22Rv1 (cell line): ENCODE data around the gene RIMOC1.

Experiments
- ZFX ChIP-seq: fragments of 450-650 bp; IDR thresholded peaks from 2 replicates; pipeline ENCODE4 v1.6.1; 2017; ENCODE audit warnings: antibody characterized with exemption, borderline replicate concordance
- TF ChIP-seq, protein P1 (sequence below): fragments of 450-650 bp; IDR thresholded peaks from 2 replicates; pipeline ENCODE4 v1.5.1; 2017; ENCODE audit warnings: mild to moderate bottlenecking

DNA sequence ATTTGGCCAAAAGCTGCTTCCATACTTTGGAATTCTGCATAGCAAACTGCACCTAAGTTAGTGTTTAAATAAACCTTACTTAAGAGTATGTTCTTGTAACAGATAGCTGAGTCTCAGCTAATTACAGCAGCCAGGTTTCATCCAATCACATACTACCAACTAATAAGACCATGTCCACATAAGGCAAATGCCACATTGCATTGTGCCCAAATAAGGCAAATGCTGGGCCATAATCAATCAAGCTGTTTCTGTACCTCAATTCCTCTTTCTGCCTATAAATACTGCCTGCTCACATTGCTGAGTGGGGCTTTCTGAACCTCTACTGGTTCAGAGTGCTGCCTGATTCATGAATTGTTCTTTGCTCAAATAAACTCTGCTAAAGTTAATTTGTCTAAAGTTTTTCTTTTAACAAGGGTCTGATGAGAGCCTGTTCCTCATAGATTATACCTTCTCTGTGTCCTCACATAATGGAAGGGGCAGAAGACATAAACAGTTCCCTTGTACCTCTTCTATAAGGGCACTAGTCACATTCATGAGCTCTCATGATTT is 29.6 kb upstream of the RIMOC1 start:
- TF ChIP-seq, protein P1, sequence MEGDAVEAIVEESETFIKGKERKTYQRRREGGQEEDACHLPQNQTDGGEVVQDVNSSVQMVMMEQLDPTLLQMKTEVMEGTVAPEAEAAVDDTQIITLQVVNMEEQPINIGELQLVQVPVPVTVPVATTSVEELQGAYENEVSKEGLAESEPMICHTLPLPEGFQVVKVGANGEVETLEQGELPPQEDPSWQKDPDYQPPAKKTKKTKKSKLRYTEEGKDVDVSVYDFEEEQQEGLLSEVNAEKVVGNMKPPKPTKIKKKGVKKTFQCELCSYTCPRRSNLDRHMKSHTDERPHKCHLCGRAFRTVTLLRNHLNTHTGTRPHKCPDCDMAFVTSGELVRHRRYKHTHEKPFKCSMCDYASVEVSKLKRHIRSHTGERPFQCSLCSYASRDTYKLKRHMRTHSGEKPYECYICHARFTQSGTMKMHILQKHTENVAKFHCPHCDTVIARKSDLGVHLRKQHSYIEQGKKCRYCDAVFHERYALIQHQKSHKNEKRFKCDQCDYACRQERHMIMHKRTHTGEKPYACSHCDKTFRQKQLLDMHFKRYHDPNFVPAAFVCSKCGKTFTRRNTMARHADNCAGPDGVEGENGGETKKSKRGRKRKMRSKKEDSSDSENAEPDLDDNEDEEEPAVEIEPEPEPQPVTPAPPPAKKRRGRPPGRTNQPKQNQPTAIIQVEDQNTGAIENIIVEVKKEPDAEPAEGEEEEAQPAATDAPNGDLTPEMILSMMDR = no peak
- no peak for TF ChIP-seq ZFX
